Stromal cell of bone marrow (primary cell): ENCODE data around the gene TFEB.
A peak's percentile ranks its signal among the peaks of the same experiment; 100 is the strongest.

ENCODE experiments used
- DNase-seq: peaks from one replicate; pipeline ENCODE4 v3.0.0-alpha.2; 2012; ENCODE audit warnings: low read depth

Gene TFEB

DNA sequence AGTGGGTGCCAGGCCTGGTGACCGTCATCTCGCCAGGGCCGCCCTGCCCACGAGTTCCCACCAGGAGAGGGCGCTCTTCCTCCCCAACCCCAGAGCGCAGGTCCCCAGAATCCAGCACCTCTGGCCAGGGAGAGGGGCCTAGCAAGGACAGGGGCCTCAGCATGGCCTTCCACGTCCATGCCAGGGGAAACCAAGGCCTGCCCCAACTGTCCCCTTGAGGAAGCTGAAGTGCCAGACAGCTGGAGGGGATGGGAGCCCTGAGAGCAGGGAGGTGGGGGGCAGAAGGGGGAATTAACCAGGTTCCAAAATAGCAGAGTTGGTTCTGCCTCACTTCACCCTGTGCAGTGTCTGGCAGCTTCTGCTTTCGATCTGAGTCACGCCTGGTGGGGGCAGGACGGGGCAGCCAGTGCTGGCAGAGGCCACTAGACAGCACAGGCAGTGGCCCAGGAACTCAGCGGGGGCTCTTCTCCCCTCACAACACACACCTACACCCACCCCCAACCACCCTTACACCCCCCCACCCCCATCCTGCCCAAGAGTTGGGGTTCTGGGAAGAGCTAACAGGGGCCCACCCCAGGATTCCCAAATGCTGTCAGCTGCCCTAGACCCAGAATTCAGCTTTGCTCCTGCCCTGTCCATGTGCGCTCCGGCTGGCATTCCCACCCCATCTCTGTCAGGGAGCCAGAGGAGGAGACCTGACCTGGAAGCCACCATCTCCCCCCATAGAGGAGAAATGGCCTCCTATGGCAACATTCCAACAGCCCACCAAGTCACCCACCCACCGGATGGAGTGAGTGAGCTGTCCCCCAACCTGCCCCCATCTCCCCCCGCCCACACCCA lies 29.2 kb downstream of the TFEB start:
- DNase-seq = peak; percentile 52

DNA sequence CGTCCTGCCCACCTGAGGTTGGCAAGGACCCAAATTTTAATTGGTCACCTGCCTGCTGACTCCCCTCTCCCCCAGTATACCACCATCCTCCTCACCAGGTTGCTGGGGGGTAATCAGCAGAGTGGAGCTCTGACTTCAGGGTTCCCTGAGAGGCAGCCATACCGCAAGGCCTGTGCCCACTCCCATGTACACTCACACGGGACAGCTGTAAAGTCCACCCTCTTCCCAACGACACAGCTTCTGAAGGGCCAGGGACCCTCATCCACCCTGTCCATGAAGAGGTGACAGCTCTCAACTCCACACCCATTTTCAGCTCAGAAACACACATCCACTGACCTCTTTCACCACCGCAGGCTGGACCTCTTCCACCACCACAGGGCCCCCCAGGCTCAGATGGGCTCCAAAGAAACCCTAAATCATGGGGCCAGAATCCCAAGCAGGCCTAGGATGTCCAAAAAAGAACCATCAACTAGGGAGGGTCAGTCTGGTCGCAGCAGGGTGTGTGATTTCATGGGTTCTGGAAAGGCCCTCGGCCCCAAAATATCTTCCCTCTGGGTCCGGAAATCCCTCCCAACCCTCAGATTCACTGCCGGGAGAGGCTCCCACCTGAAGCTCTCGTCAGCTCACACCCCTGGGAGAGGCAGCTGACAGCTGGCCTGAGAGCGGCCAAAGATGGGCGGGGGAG lies 30.0 kb downstream of the TFEB start:
- DNase-seq = no peak

GRCh38 chr6:41704656-41705310 lies 30.6 kb downstream of the TFEB start:
- DNase-seq = no peak

DNA sequence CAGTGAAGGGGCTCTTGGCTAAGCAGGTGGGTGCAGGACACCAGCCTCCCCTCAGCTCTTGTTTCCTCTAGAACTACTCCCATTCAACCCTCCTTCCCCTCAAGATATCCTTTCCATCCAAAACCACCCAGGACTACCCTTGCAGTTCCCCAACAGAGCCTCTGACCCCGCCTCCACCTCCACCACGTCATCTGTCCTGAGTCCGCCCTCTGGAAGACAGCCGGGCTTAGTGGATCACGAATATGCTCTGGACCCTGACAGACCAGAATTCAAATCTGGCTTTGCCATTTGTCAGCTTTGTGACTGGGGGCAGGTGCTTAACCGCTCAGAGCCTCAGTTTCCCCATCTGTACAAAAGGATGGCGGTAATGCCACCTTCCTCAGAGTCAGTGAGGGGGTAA lies 31.4 kb downstream of the TFEB start:
- DNase-seq = no peak

GRCh38 chr6:41702771-41703494 lies 32.5 kb downstream of the TFEB start:
- no peak for DNase-seq

- DNase-seq = no peak
These were observed 33.2 kb downstream of the TFEB start for GRCh38 chr6:41702089-41702745.

DNA sequence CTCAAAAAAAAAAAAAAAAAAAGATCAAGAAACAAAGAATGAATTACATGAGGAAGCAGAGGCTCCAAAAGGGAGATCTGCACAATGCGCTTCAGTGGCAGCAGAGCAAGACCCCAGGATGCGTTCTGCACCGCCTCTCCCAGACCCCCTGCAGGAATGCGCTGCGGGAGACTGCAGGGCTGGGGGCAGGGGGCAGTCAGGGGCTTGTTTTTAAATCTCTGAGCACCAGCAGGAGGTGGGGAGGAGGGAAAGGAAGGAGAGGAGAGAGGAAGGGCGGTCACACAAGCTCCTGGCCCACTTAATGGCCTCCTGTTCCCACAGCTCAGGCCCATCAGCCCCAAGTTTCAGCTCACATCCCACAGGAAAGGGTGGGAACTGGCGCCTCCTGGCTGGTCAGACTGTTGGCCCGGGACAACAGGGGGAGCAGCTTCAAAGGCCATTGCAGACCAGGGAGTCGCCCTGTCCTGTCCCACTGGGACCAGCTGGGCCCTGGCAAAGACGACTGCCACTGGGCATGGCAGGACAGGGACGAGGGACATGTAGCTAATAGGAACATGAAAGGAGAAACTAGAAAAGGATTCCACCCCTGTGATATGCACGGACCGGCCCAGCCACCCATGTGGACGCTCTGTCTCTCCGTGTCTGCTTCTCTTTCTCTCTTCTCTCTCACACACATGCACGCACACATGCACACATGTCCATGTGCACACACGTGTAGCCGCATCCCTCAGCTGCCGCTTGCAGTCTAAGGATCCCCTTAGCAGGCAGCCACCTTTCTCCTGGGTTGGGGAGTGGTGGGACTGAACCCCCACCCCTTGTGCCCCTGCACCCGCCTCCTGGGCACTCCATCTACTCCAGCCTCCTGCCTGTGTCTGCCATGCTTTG lies 34.7 kb downstream of the TFEB start:
- DNase-seq = no peak

- no peak for DNase-seq
These were observed 36.3 kb downstream of the TFEB start for GRCh38 chr6:41699063-41699462.

- peak; percentile 51 for DNase-seq
These were observed 37.3 kb downstream of the TFEB start for GRCh38 chr6:41697861-41698781.

- DNase-seq = no peak
These were observed 38.6 kb downstream of the TFEB start for GRCh38 chr6:41696788-41697187.

GRCh38 chr6:41695825-41696224 lies 39.6 kb downstream of the TFEB start:
- DNase-seq = no peak

- DNase-seq = no peak
These were observed 40.4 kb downstream of the TFEB start for GRCh38 chr6:41694815-41695526.

DNA sequence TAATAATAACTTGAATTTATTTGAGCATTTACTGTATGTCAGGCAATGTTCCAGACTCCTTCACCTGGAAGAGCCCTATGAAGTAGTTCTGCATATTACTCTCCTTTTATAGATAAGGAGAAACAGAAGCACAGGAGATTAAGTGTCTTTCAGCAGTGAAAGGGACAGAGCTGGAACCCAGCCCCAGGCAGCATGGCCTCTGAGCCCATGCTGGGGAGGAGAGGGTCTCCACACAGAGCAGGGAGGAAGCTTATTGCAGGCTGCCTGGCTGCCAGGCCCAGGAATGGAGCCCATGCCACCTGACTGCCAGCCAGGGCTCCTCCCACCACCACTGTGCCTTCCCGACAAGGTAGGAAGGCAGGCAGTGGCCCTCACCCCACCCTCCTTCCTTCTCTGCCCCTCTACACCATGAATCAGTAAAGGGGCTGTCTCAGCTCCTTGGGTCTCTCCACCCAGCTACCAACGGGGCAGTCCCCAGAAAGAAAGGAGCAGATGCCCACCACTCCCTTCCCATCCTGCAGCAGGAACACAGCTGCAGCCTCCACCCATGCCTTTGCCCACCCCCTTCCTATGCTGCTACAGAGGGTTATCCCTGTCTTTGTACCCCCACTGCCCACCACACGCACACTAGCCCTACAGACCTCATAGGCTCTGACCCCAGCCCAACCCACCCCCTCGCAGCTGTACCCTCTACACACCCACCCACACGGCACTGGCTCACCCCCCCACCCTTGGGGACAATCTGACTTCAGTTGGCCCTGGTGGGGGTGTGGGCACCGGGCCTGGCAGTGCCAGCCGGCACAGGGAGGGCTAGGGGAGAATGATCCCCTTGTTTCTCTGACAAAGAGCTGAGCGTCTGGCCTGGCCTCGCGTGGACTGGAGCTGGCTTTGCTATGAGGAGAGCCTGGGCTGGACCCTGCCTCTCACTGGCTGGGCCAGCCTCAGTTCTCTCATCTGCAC lies 41.8 kb downstream of the TFEB start:
- DNase-seq = no peak

- DNase-seq = no peak
These were observed 42.7 kb downstream of the TFEB start for GRCh38 chr6:41692730-41693129.

- DNase-seq = no peak
These were observed 43.2 kb downstream of the TFEB start for GRCh38 chr6:41692080-41692675.

DNA sequence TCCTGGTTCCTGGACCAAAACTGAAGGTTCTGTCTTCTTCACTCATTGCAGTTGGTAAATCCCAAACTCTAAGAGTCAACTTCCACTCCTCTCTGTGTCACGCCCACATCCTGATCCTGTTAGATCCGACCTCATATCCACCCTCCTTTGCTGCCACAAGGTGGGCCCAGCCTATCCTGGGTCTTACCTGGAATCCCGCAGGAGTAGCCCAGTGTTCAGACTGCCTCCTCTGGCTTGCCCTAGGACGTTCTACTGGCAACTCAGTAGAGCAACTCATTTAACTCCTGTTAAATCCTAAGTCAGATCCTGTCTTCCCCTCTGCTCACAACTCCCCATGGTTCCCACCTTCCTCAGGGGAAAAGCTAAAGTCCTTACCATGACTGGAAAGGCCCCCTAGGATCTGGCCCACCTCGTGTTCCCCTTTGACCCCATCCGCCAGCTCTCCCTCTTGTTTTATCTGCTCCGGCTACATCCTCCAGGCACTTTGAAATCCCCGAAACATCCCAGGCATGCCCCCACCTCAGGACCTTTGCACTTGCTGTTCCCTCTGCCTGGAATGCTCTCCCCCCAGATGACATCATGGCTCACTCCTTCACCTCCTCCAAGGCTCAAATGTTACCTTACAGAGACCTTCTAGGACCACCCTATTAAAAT lies 43.9 kb downstream of the TFEB start:
- DNase-seq = no peak
